IMR-90 (cell line): ENCODE results near the gene MSI2. TPM values are rescaled to one million over a fixed set of nuclear protein-coding genes. Genes with fewer than 3 reads are reported as not detected.

Experiments
- ATAC-seq: fragments of 200-7000 bp; cut with Tn5 transposase; 2 replicates; pipeline ENCODE4 v1.9.1; 2020; ENCODE audit warnings: low read depth, mild to moderate bottlenecking, moderate library complexity
- BruUV-seq: library from RNA; stranded (reverse); fragments of 400-500 nt; replicated peaks from 2 replicates; lab custom pipeline; 2021; lab: Mats Ljungman, UMichigan
- CTCF ChIA-PET: fragments of 300-600 bp; formaldehyde crosslinking; extraction: SDS; loops from one replicate; lab custom pipeline; 2021; ENCODE audit warnings: antibody characterized with exemption; lab: Yijun Ruan, JAX
- POLR2A ChIA-PET: fragments of 300-600 bp; sonication (Branson Sonifier 250); formaldehyde crosslinking; loops from one replicate; lab custom pipeline; 2022; ENCODE audit warnings: antibody characterized with exemption; ENCODE audit not compliant: unreplicated experiment; lab: Charles Lee
- DNase-seq: peaks from one replicate; pipeline ENCODE4 v3.0.0; 2013
- H2AFZ ChIP-seq: replicated peaks from 2 replicates; pipeline ENCODE3; 2013; ENCODE audit warnings: low read length, mild to moderate bottlenecking; ENCODE audit not compliant: poor library complexity
- H2AK5ac ChIP-seq: 2 replicates; pipeline ENCODE4 v1.6.1; 2013; ENCODE audit warnings: low read depth, low read length, inconsistent platforms
- H2AK9ac ChIP-seq: replicated peaks from 2 replicates; pipeline ENCODE3; 2013; ENCODE audit warnings: mild to moderate bottlenecking, low read depth, low read length, moderate library complexity; ENCODE audit not compliant: poor library complexity
- H2BK120ac ChIP-seq: 2 replicates; pipeline ENCODE4 v1.6.1; 2013; ENCODE audit warnings: low read depth, low read length, inconsistent platforms
- H2BK15ac ChIP-seq: 3 replicates; pipeline ENCODE4 v1.6.1; 2013; ENCODE audit warnings: low read depth, low read length, inconsistent platforms
- H2BK20ac ChIP-seq: 2 replicates; pipeline ENCODE4 v1.6.1; 2013; ENCODE audit warnings: low read depth, mild to moderate bottlenecking, inconsistent platforms, low read length, moderate library complexity
- H2BK5ac ChIP-seq: 2 replicates; pipeline ENCODE4 v1.6.1; 2013; ENCODE audit warnings: mild to moderate bottlenecking, low read depth, low read length, inconsistent platforms; ENCODE audit not compliant: poor library complexity, severe bottlenecking
- H3K14ac ChIP-seq: replicated peaks from 2 replicates; pipeline ENCODE4 v1.6.1; 2013; ENCODE audit warnings: low read depth, low read length, inconsistent platforms
- H3K18ac ChIP-seq: 2 replicates; pipeline ENCODE4 v1.6.1; 2013; ENCODE audit warnings: low read depth, low read length, control low read depth
- H3K23ac ChIP-seq: 2 replicates; pipeline ENCODE4 v1.6.1; 2013; ENCODE audit warnings: low read depth, low read length, inconsistent platforms
- H3K27ac ChIP-seq: 2 replicates; pipeline ENCODE4 v1.5.1; 2013; ENCODE audit warnings: mild to moderate bottlenecking, control low read depth, low read length; ENCODE audit not compliant: insufficient read depth
- H3K27me3 ChIP-seq: 2 replicates; pipeline ENCODE4 v1.6.1; 2013; ENCODE audit warnings: low read length; ENCODE audit not compliant: control insufficient read depth, insufficient read depth
- H3K36me3 ChIP-seq: 2 replicates; pipeline ENCODE4 v1.6.1; 2013; ENCODE audit warnings: low read length, mixed read lengths; ENCODE audit not compliant: control insufficient read depth, insufficient read depth
- H3K4ac ChIP-seq: 2 replicates; pipeline ENCODE4 v1.6.1; 2013; ENCODE audit warnings: low read depth, low read length, inconsistent platforms
- H3K4me1 ChIP-seq: 2 replicates; pipeline ENCODE4 v1.6.1; 2013; ENCODE audit warnings: low read length, mixed read lengths; ENCODE audit not compliant: control insufficient read depth, insufficient read depth
- H3K4me2 ChIP-seq: 2 replicates; pipeline ENCODE4 v1.6.1; 2013; ENCODE audit warnings: low read depth, mild to moderate bottlenecking, control low read depth, low read length, moderate library complexity
- H3K4me3 ChIP-seq: 2 replicates; pipeline ENCODE4 v1.5.1; 2013; ENCODE audit warnings: low read depth, mild to moderate bottlenecking, control low read depth, low read length, moderate library complexity; ENCODE audit not compliant: insufficient read depth
- H3K56ac ChIP-seq: 2 replicates; pipeline ENCODE4 v1.6.1; 2013; ENCODE audit warnings: low read length, inconsistent platforms; ENCODE audit not compliant: insufficient read depth; ENCODE audit errors: extremely low read depth
- H3K79me1 ChIP-seq, 2 experiments: 2 replicates each; pipeline ENCODE4 v1.6.1; 2013; ENCODE audit warnings: low read length in 2 of 2, inconsistent platforms in 1 of 2, low read depth in 1 of 2
- H3K9ac ChIP-seq: 2 replicates; pipeline ENCODE4 v1.6.1; 2013; ENCODE audit warnings: low read depth, low read length, control low read depth
- H3K9me1 ChIP-seq: 2 replicates; pipeline ENCODE4 v1.6.1; 2013; ENCODE audit warnings: low read length, inconsistent platforms; ENCODE audit not compliant: insufficient read depth
- H3K9me3 ChIP-seq: 2 replicates; pipeline ENCODE4 v1.6.1; 2013; ENCODE audit warnings: low read length; ENCODE audit not compliant: control insufficient read depth, insufficient read depth
- H4K20me1 ChIP-seq: 2 replicates; pipeline ENCODE4 v1.6.1; 2013; ENCODE audit warnings: low read length, inconsistent platforms; ENCODE audit not compliant: insufficient read depth
- H4K5ac ChIP-seq: 2 replicates; pipeline ENCODE4 v1.6.1; 2013; ENCODE audit warnings: mild to moderate bottlenecking, low read depth, low read length, control low read depth
- H4K8ac ChIP-seq, 2 experiments: 2 replicates each; pipeline ENCODE4 v1.6.1; 2013; ENCODE audit warnings: low read depth in 2 of 2, low read length in 2 of 2, control low read depth in 1 of 2, inconsistent platforms in 1 of 2
- H4K91ac ChIP-seq: 2 replicates; pipeline ENCODE4 v1.6.1; 2013; ENCODE audit warnings: low read depth, low read length, inconsistent platforms; ENCODE audit not compliant: insufficient read depth
- BHLHE40 ChIP-seq: fragments of 150-350 bp; IDR thresholded peaks from 2 replicates; pipeline ENCODE4 v1.6.1; 2016; ENCODE audit warnings: mild to moderate bottlenecking, low read depth, low read length
- CEBPB ChIP-seq: IDR thresholded peaks from 2 replicates; pipeline ENCODE4 v1.6.1; 2012; ENCODE audit warnings: low read depth, low read length, improper control_type of control experiment
- CHD1 ChIP-seq: IDR thresholded peaks from 2 replicates; pipeline ENCODE4 v1.6.1; 2012; ENCODE audit warnings: low read depth, low read length, improper control_type of control experiment
- ELK1 ChIP-seq: fragments of 150-350 bp; IDR thresholded peaks from 2 replicates; pipeline ENCODE4 v1.6.1; 2016; ENCODE audit warnings: low read depth, mild to moderate bottlenecking, low read length, moderate library complexity, borderline replicate concordance
- FOS ChIP-seq: fragments of 150-350 bp; IDR thresholded peaks from 2 replicates; pipeline ENCODE4 v1.6.1; 2016; ENCODE audit warnings: low read depth, low read length
- MAFK ChIP-seq: IDR thresholded peaks from 2 replicates; pipeline ENCODE4 v1.6.1; 2012; ENCODE audit warnings: low read depth, low read length, improper control_type of control experiment
- MAZ ChIP-seq: IDR thresholded peaks from 2 replicates; pipeline ENCODE4 v1.6.1; 2012; ENCODE audit warnings: low read depth, mild to moderate bottlenecking, low read length, improper control_type of control experiment, moderate library complexity, borderline replicate concordance
- MXI1 ChIP-seq: IDR thresholded peaks from 2 replicates; pipeline ENCODE4 v1.6.1; 2012; ENCODE audit warnings: low read depth, mild to moderate bottlenecking, low read length, moderate library complexity, borderline replicate concordance
- NFE2L2 ChIP-seq: fragments of 150-350 bp; IDR thresholded peaks from 2 replicates; pipeline ENCODE4 v1.6.1; 2016; ENCODE audit warnings: low read depth, mild to moderate bottlenecking, low read length
- POLR2A ChIP-seq: IDR thresholded peaks from 2 replicates; pipeline ENCODE4 v1.6.1; 2012; ENCODE audit warnings: mild to moderate bottlenecking, low read depth, low read length
- RAD21 ChIP-seq: IDR thresholded peaks from 2 replicates; pipeline ENCODE4 v1.6.1; 2012; ENCODE audit warnings: low read length, improper control_type of control experiment
- RCOR1 ChIP-seq: IDR thresholded peaks from 2 replicates; pipeline ENCODE4 v1.6.1; 2012; ENCODE audit warnings: mild to moderate bottlenecking, low read length, improper control_type of control experiment; ENCODE audit not compliant: insufficient replicate concordance
- RFX5 ChIP-seq: IDR thresholded peaks from 2 replicates; pipeline ENCODE4 v1.8.0; 2012; ENCODE audit warnings: low read depth, mild to moderate bottlenecking, low read length, moderate library complexity
- SMC3 ChIP-seq: fragments of 150-350 bp; IDR thresholded peaks from 2 replicates; pipeline ENCODE4 v1.6.1; 2016; ENCODE audit warnings: low read depth, mild to moderate bottlenecking, antibody characterized with exemption, low read length, moderate library complexity
- WGBS, 2 experiments: methylation state at CpG; one replicate each; pipeline versions ENCODE4 v1.1.5 to v1.1.7; 2013; ENCODE audit warnings: missing lambda C conversion rate in 2 of 2; ENCODE audit not compliant: insufficient read length in 1 of 2; ENCODE audit errors: extremely low coverage in 2 of 2; 5-methylcytosine and 5-hydroxymethylcytosine counted together
- dilution Hi-C: fragments of 300-500 bp; cut with HindIII; formaldehyde crosslinking; loops from one replicate; pipeline ENCODE4 v1.14.3; 2018; ENCODE audit warnings: low sequenced_read_pairs; ENCODE audit not compliant: unreplicated experiment
- in situ Hi-C: fragments of 300-500 bp; cut with MboI; formaldehyde crosslinking; loops from 3 replicates; pipeline ENCODE4 v1.14.3; 2019; ENCODE audit warnings: low sequenced_read_pairs, inconsistent platforms, mixed read lengths
- intact Hi-C: fragments of 100-400 bp; cut with micrococcal nuclease; formaldehyde crosslinking; loops from 2 replicates; pipeline ENCODE4 v1.10.0; 2022
- polyA plus RNA-seq, 3 experiments: library from polyadenylated mRNA; depleted of rRNA; stranded (reverse); fragments of >200 nt; gene quantifications; 2 replicates each; pipeline ENCODE4 v1.2.3, GENCODE V29; 2012; ENCODE audit warnings: low replicate concordance in 1 of 3
- total RNA-seq: library from RNA; depleted of rRNA; stranded (reverse); fragments of >200 nt; gene quantifications from 2 replicates; pipeline ENCODE4 v1.2.3, GENCODE V29; 2012
- TF ChIP-seq, protein P1 (sequence below): conservative IDR thresholded peaks from 2 replicates; pipeline ENCODE4 v1.5.1; 2012; ENCODE audit warnings: mild to moderate bottlenecking, low read depth, low read length, improper control_type of control experiment
- TF ChIP-seq, protein P2 (sequence below): fragments of 150-350 bp; IDR thresholded peaks from 2 replicates; pipeline ENCODE4 v1.6.1; 2017; ENCODE audit warnings: mild to moderate bottlenecking, antibody characterized with exemption, low read length, low read depth

MSI2 gene
- total and polyA plus RNA-seq, 2 of the 4 experiments (the other 2 are of a cell fraction), result 13.0 to 16.0 TPM

- H2AK9ac ChIP-seq, result no peak overlapping the region
- H3K36me3 ChIP-seq, result no peaks in the 10 kb centered on the region
- no peak overlapping the region; the same call in 2 of the 3 replicates for H2BK15ac ChIP-seq
- H3K9ac ChIP-seq, result no peak overlapping the region
- H4K8ac ChIP-seq, result no peak overlapping the region
- no peak overlapping the region for H2BK120ac ChIP-seq
- no peak overlapping the region for H3K4ac ChIP-seq
- ChIA-PET CTCF (no interaction called here), POLR2A (no interaction called here)
- ATAC-seq, result no peak
- no TSS peak for BruUV-seq
- H3K27ac ChIP-seq, result no peak overlapping the region
- H3K56ac ChIP-seq, result no peak overlapping the region
- H3K79me1 ChIP-seq, result peaks cover 8 to 23% of the 10 kb centered on the region in 2 experiments; a peak in 2 of 4 replicates
- dilution Hi-C loops (no loop called here), in situ Hi-C loops (no loop called here), intact Hi-C loops (no loop called here)
- H3K4me2 ChIP-seq, result no peak overlapping the region
- H2AFZ ChIP-seq, result no peak overlapping the region
- H3K9me1 ChIP-seq, result peaks cover 26% of the 10 kb centered on the region
- no peak overlapping the region for H3K14ac ChIP-seq
- H3K4me3 ChIP-seq, result no peak overlapping the region
- no peak overlapping the region for H3K18ac ChIP-seq
- H4K20me1 ChIP-seq, result no peaks in the 10 kb centered on the region
- no peak overlapping the region for H4K5ac ChIP-seq
- no CpG with 5 or more reads among the region's 9 CpGs for WGBS, 2 experiments
- no peak overlapping the region for H3K23ac ChIP-seq
- H2AK5ac ChIP-seq, result peak overlapping the region; percentile 49; the same call in 1 of the 2 replicates
- TF ChIP-seq POLR2A, result no peak
- TF ChIP-seq MXI1, result no peak
- no peak for TF ChIP-seq MAZ
- no peak for TF ChIP-seq BHLHE40
- TF ChIP-seq, protein P1, sequence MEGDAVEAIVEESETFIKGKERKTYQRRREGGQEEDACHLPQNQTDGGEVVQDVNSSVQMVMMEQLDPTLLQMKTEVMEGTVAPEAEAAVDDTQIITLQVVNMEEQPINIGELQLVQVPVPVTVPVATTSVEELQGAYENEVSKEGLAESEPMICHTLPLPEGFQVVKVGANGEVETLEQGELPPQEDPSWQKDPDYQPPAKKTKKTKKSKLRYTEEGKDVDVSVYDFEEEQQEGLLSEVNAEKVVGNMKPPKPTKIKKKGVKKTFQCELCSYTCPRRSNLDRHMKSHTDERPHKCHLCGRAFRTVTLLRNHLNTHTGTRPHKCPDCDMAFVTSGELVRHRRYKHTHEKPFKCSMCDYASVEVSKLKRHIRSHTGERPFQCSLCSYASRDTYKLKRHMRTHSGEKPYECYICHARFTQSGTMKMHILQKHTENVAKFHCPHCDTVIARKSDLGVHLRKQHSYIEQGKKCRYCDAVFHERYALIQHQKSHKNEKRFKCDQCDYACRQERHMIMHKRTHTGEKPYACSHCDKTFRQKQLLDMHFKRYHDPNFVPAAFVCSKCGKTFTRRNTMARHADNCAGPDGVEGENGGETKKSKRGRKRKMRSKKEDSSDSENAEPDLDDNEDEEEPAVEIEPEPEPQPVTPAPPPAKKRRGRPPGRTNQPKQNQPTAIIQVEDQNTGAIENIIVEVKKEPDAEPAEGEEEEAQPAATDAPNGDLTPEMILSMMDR, result no peak
- TF ChIP-seq FOS, result no peak
- TF ChIP-seq NFE2L2, result no peak
- no peak for TF ChIP-seq CEBPB
- TF ChIP-seq, protein P2, sequence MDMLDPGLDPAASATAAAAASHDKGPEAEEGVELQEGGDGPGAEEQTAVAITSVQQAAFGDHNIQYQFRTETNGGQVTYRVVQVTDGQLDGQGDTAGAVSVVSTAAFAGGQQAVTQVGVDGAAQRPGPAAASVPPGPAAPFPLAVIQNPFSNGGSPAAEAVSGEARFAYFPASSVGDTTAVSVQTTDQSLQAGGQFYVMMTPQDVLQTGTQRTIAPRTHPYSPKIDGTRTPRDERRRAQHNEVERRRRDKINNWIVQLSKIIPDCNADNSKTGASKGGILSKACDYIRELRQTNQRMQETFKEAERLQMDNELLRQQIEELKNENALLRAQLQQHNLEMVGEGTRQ, result no peak
- TF ChIP-seq RCOR1, result no peak
- no peak for TF ChIP-seq CHD1
- TF ChIP-seq SMC3, result no peak
- no peak for TF ChIP-seq RAD21
- TF ChIP-seq RFX5, result no peak
- TF ChIP-seq ELK1, result no peak
- no peak for TF ChIP-seq MAFK
- H2BK20ac ChIP-seq, result no peak overlapping the region
- no peak overlapping the region for H2BK5ac ChIP-seq
- H3K27me3 ChIP-seq, result no peaks in the 10 kb centered on the region
- no peak overlapping the region; the same call in 1 of the 2 replicates for H4K91ac ChIP-seq
- H3K9me3 ChIP-seq, result no peaks in the 10 kb centered on the region
- H3K4me1 ChIP-seq, result peaks cover 22% of the 10 kb centered on the region
- DNase-seq, result no peak
Measured at GRCh38 chr17:57458718-57459285, 202.5 kb downstream of the MSI2 start.
